Coronary artery (tissue), 2 donors: Measurements from ENCODE around the gene PRKAR2A.

ENCODE experiments used
- DNase-seq: peaks from one replicate; pipeline ENCODE4 v3.0.0-alpha.2; 2017; ENCODE audit warnings: low spot score
- H3K27ac ChIP-seq, 2 donors: fragments of 200-600 bp; sonication (generic); one replicate each; pipeline ENCODE4 v1.5.1; 2016 to 2019
- H3K4me3 ChIP-seq: fragments of 200-600 bp; sonication (generic); 2 replicates; pipeline ENCODE4 v1.5.1; 2016; ENCODE audit warnings: mild to moderate bottlenecking, moderate library complexity
- TF ChIP-seq, protein P1 (sequence below): fragments of 200-600 bp; sonication (generic); IDR thresholded peaks from one replicate; pipeline ENCODE4 v1.5.1; 2019; ENCODE audit warnings: antibody characterized with exemption

Gene PRKAR2A

DNA sequence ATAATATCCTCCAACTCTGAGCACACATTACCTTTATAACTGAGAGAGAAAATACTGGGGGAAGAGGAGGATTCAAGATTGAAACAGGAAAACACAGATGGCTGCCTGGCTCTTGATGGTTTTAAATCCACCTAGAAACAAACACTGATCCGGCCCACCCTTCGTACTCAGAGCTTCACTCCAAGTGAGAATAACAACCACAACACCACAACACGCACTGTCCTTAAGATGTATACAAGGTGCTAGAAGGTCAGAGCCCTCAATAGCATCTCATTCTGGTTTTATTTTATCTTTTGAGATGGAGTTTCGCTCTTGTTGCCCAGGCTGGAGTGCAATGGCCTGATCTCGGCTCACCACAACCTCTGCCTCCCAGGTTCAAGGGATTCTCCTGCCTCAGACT, 140.5 kb downstream of the PRKAR2A start:
- no peak overlapping the region for H3K27ac ChIP-seq
- no peak for DNase-seq
- no peak overlapping the region for H3K4me3 ChIP-seq
- TF ChIP-seq, protein P1, sequence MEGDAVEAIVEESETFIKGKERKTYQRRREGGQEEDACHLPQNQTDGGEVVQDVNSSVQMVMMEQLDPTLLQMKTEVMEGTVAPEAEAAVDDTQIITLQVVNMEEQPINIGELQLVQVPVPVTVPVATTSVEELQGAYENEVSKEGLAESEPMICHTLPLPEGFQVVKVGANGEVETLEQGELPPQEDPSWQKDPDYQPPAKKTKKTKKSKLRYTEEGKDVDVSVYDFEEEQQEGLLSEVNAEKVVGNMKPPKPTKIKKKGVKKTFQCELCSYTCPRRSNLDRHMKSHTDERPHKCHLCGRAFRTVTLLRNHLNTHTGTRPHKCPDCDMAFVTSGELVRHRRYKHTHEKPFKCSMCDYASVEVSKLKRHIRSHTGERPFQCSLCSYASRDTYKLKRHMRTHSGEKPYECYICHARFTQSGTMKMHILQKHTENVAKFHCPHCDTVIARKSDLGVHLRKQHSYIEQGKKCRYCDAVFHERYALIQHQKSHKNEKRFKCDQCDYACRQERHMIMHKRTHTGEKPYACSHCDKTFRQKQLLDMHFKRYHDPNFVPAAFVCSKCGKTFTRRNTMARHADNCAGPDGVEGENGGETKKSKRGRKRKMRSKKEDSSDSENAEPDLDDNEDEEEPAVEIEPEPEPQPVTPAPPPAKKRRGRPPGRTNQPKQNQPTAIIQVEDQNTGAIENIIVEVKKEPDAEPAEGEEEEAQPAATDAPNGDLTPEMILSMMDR, result no peak

DNA sequence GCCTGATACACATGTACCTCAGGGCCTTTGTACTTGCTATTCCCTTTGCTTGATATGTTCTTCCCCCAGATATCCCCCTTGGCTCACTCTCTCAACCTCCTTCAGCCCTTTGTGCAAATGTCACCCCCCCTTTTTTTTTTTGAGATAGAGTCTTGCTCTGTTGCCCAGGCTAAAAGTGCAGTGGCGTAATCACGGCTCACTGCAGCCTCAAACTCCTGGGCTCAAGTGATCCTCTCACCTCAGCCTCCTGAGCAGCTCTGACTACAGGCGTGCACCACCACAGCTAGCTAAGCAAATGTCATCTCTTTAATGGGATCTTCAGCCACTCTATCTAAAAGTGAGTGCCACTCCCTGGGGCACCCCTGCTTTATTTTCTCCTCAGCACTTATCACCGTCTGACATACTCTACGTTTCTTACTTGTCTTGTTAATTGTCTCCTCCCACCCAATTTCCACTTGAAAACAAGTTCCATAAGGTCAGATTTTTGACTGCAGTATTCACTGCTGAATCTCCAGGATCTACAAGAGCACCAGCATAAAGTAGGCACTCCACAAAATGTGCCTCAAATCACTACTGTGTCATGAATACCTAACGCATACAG, 145.3 kb downstream of the PRKAR2A start:
- Histone ChIP-seq H3K4me3 (no peak overlapping the region), H3K27ac (peak overlapping the region in 1 of 2 donors; percentile 35)
- no peak for DNase-seq
- TF ChIP-seq, protein P1, result no peak

DNA sequence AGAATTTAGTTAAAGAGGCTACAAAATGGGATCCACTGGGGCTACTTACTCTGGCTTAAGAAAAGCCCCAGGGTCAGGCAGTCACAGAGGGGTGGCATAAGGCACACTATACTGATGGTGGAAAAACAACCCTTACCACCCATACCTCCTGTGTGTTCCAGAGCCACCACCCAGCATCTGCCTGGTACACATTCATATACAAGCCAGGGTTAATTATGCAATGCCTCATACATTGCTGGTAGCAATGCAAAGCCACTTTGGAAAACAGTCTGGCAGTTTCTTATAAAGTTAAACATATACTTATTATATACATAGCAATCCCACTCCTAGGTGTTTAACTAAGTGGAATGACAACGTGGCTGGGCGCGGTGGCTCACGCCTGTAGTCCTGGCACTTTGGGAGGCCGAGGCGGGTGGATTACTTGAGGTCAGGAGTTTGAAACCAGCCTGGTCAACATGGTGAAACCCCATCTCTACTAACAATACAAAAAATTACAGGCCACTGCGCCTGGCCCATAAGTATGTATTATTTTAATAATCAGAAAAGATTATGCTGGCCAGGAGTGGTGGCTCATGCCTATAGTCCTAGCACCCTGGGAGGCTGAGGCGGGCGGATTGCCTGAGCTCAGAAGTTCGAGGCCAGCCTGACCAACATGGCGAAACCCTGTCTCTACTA, 146.8 kb downstream of the PRKAR2A start:
- DNase-seq, result no peak
- no peak overlapping the region for H3K4me3 ChIP-seq
- H3K27ac ChIP-seq, result peak overlapping the region in 1 of 2 donors; percentile 15
- TF ChIP-seq, protein P1, result no peak

DNA sequence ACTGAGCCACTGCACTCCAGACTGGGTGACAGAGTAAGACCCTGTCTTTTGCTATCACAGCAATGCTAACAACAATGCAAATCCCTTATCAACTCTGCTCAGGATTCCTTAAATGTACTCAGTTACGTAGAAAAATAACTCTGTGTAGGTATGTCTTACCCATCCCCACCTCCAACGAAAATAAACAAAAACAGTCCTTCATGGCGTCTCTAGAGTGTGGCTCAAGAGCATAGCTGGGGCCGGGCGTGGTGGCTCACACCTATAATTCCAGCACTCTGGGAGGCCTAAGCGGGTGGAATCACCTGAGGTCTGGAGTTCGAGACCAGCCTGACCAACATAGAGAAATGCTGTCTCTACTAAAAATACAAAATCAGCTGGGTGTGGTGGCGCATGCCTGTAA, 148.8 kb downstream of the PRKAR2A start:
- DNase-seq, result no peak
- no peak overlapping the region for H3K27ac ChIP-seq
- no peak overlapping the region for H3K4me3 ChIP-seq
- TF ChIP-seq, protein P1, result no peak

DNA sequence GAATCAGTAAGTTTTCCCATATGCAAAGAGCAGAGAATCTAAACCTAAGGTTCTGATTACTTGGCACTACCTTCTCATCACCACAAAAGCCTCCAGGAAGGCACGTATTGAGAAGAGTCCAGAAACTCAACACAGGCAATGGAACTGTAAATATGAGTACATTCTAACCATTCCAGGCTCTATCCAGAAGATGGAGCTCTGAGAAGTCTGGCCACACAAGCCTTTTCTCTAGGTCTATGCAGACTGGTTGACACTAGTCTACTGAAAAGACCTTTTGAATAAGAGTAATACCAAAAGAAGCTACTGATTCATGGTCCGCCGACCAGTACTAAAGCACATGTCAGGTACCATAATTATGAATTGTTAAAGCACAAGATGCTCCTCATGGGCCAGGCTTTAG, 149.7 kb downstream of the PRKAR2A start:
- Histone ChIP-seq H3K27ac (no peak overlapping the region), H3K4me3 (no peak overlapping the region)
- no peak for DNase-seq
- TF ChIP-seq, protein P1, result no peak

DNA sequence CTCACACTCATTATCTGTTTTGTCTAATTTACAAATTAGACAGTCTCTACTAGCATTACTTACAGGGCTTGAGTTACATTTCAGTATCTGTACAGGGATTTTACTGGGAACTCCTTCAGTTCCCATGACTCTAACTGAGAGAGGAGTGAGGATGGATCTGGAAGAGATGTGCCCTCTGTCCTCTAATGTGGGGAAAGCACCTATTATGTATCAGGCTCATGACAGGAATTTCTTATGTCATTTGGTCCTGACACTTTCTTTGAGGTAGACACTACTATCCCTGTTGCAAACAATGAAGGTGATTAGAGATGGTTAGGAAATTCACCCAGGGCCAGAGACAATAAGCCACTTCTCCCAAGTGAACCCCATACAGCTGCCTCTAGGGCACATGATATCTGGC, 151.1 kb downstream of the PRKAR2A start:
- H3K27ac ChIP-seq, result peak overlapping the region in 1 of 2 donors; percentile 96

More for the DNA sequence above, 151.1 kb downstream of the PRKAR2A start:
- TF ChIP-seq, protein P1, result no peak
- H3K4me3 ChIP-seq, result no peak overlapping the region
- no peak for DNase-seq
